ENCODE results near the gene DNM2.

DNA sequence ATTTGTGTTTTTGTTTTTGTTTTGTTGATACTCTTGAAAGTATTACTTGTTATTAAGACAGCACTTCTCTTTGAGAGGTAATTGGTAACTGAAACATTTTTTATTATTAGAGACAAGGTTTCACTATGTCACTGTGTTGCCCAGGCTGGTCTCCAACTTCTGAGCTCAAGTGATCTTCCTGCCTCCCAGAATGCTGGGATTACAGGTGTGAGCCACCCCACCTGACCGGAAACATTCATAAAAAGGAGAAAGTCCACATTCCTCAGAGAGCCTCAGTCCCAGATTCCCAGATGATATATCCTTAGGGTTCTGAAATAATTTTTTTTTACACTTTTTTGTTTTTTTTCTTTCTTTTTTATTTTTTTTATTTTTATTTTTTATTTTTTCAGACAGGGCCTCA lies 156.1 kb downstream of the DNM2 start:
- TF ChIP-seq, protein P1, sequence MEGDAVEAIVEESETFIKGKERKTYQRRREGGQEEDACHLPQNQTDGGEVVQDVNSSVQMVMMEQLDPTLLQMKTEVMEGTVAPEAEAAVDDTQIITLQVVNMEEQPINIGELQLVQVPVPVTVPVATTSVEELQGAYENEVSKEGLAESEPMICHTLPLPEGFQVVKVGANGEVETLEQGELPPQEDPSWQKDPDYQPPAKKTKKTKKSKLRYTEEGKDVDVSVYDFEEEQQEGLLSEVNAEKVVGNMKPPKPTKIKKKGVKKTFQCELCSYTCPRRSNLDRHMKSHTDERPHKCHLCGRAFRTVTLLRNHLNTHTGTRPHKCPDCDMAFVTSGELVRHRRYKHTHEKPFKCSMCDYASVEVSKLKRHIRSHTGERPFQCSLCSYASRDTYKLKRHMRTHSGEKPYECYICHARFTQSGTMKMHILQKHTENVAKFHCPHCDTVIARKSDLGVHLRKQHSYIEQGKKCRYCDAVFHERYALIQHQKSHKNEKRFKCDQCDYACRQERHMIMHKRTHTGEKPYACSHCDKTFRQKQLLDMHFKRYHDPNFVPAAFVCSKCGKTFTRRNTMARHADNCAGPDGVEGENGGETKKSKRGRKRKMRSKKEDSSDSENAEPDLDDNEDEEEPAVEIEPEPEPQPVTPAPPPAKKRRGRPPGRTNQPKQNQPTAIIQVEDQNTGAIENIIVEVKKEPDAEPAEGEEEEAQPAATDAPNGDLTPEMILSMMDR (IDR thresholded peaks at IDR 0.05): no peak
- TF ChIP-seq POLR2A (IDR thresholded peaks at IDR 0.05): no peak
- TF ChIP-seq EP300 (IDR thresholded peaks at IDR 0.05; ENCODE audit: low read depth): no peak
